ENCODE measurements around the gene UPF1.
"Not testable (repeated sequence)": the region's sequence is repeated elsewhere in the genome, so short reads cannot be mapped to it uniquely, and the experiment has no call there.

Gene UPF1

GRCh38 chr19:18897094-18898029 is 65.6 kb downstream of the UPF1 start:
- FAIRE-seq (no peak), DNase-seq (ENCODE audit: low spot score) (no peak)

GRCh38 chr19:18898081-18898606 is 66.4 kb downstream of the UPF1 start:
- DNase-seq (ENCODE audit: low spot score) (no peak), FAIRE-seq (no peak)

GRCh38 chr19:18898607-18899408 is 67.0 kb downstream of the UPF1 start:
- FAIRE-seq (no peak), DNase-seq (ENCODE audit: low spot score) (no peak)

GRCh38 chr19:18899624-18900560 is 68.1 kb downstream of the UPF1 start:
- FAIRE-seq (no peak), DNase-seq (ENCODE audit: low spot score) (no peak)

GRCh38 chr19:18900700-18901481 is 69.1 kb downstream of the UPF1 start:
- DNase-seq (ENCODE audit: low spot score) (no peak), FAIRE-seq (no peak)

- no peak for FAIRE-seq
- no peak for DNase-seq (ENCODE audit: low spot score)
Measured at GRCh38 chr19:18901491-18901890, 69.7 kb downstream of the UPF1 start.

GRCh38 chr19:18902519-18902918 is 70.8 kb downstream of the UPF1 start:
- DNase-seq (ENCODE audit: low spot score); FAIRE-seq: not testable (repeated sequence)

- DNase-seq (ENCODE audit: low spot score) = no peak
- FAIRE-seq = no peak
Measured at GRCh38 chr19:18903156-18904037, 71.6 kb downstream of the UPF1 start.

GRCh38 chr19:18904334-18905057 is 72.7 kb downstream of the UPF1 start:
- no peak for FAIRE-seq
- no peak for DNase-seq (ENCODE audit: low spot score)

- FAIRE-seq (no peak), DNase-seq (ENCODE audit: low spot score) (no peak)
Measured at GRCh38 chr19:18905058-18905456, 73.3 kb downstream of the UPF1 start.

GRCh38 chr19:18905513-18906236 is 73.9 kb downstream of the UPF1 start:
- DNase-seq (ENCODE audit: low spot score) (no peak), FAIRE-seq (no peak)

GRCh38 chr19:18906605-18907519 is 75.1 kb downstream of the UPF1 start:
- no peak for DNase-seq (ENCODE audit: low spot score)
- FAIRE-seq = no peak

- DNase-seq (ENCODE audit: low spot score) (no peak), FAIRE-seq (no peak)
Measured at GRCh38 chr19:18908917-18909619, 77.3 kb downstream of the UPF1 start.

GRCh38 chr19:18910010-18910409 is 78.3 kb downstream of the UPF1 start:
- FAIRE-seq (no peak), DNase-seq (ENCODE audit: low spot score) (no peak)

GRCh38 chr19:18910801-18911436 is 79.2 kb downstream of the UPF1 start:
- DNase-seq (ENCODE audit: low spot score) = no peak
- FAIRE-seq = no peak

- no peak for DNase-seq (ENCODE audit: low spot score)
- no peak for FAIRE-seq
Measured at GRCh38 chr19:18912933-18913332, 81.2 kb downstream of the UPF1 start.
